HL-60 (cell line): ENCODE data around the gene DNAJC4.
A peak's percentile ranks its signal among the peaks of the same experiment; 100 is the strongest.

Experiments used
- DNase-seq, 2 experiments: peaks; one replicate each; pipeline ENCODE4 v3.0.0-alpha.2; 2010 to 2020; ENCODE audit warnings: low read depth in 1 of 2, low spot score in 1 of 2
- H3K27ac ChIP-seq: fragments of 250-450 bp; sonication (Bioruptor Pico); replicated peaks from 2 replicates; pipeline ENCODE4 v1.5.1; 2020; ENCODE audit warnings: mild to moderate bottlenecking, moderate library complexity
- H3K27me3 ChIP-seq: fragments of 250-450 bp; sonication (Bioruptor Pico); 2 replicates; pipeline ENCODE4 v1.5.1; 2021; ENCODE audit warnings: mild to moderate bottlenecking, moderate library complexity; ENCODE audit not compliant: insufficient read depth, poor library complexity, severe bottlenecking
- H3K4me3 ChIP-seq: replicated peaks from 2 replicates; pipeline ENCODE4 v1.5.1; 2011; ENCODE audit warnings: mild to moderate bottlenecking, control low read depth, low read length; ENCODE audit not compliant: insufficient read depth
- CTCF ChIP-seq: IDR thresholded peaks from one replicate; pipeline ENCODE4 v1.5.1; 2011; ENCODE audit warnings: low read length, control low read depth, inconsistent platforms; ENCODE audit not compliant: insufficient read depth
- GABPA ChIP-seq: IDR thresholded peaks from 2 replicates; pipeline ENCODE4 v1.6.1; 2012; ENCODE audit warnings: low read depth
- POLR2AphosphoS5 ChIP-seq: IDR thresholded peaks from 2 replicates; pipeline ENCODE4 v1.6.1; 2012; ENCODE audit warnings: low read depth
- REST ChIP-seq: IDR thresholded peaks from 2 replicates; pipeline ENCODE4 v1.6.1; 2012; ENCODE audit warnings: low read depth; ENCODE audit not compliant: insufficient replicate concordance
- SPI1 ChIP-seq: IDR thresholded peaks from 2 replicates; pipeline ENCODE4 v1.6.1; 2012; ENCODE audit warnings: low read depth, mild to moderate bottlenecking, borderline replicate concordance

Gene DNAJC4

GRCh38 chr11:64183890-64184289 is 46.5 kb upstream of the DNAJC4 start:
- no peak for DNase-seq
- Histone ChIP-seq H3K27me3 (no peaks in the 10 kb centered on the region), H3K4me3 (peak overlapping the region; percentile 88; the same call in 1 of the 2 replicates), H3K27ac (no peak overlapping the region)
- TF ChIP-seq REST (no peak), CTCF (no peak), SPI1 (no peak), GABPA (no peak), POLR2AphosphoS5 (no peak)

GRCh38 chr11:64185175-64185692 is 45.1 kb upstream of the DNAJC4 start:
- Histone ChIP-seq H3K4me3 (peak overlapping the region; percentile 88), H3K27ac (peak overlapping the region; percentile 76), H3K27me3 (no peaks in the 10 kb centered on the region)
- TF ChIP-seq GABPA (no peak), POLR2AphosphoS5 (peak; percentile 88), SPI1 (no peak), REST (peak; percentile 58), CTCF (no peak)
- DNase-seq = peak in 1 of 2 experiments; percentile 51

GRCh38 chr11:64185693-64186491 is 44.5 kb upstream of the DNAJC4 start, which contains the start of gene STIP1:
TSS of gene STIP1 (plus strand) at chr11:64186171. CDS start at chr11:64186262, 91 bp downstream.
- peak; percentile 21 for TF ChIP-seq REST
- no peak for TF ChIP-seq POLR2AphosphoS5
- TF ChIP-seq SPI1 = no peak
- TF ChIP-seq CTCF = no peak
- peak; percentile 39 for TF ChIP-seq GABPA
- Histone ChIP-seq H3K27ac (peak within 1 kb of the TSS; percentile 76), H3K4me3 (peak within 1 kb of the TSS; percentile 88), H3K27me3 (no peaks in the 10 kb centered on the region)
- DNase-seq = peak; percentile 100
